ENCODE data around the gene IRS2. TPM values are rescaled to one million over a fixed set of nuclear protein-coding genes. Genes with fewer than 3 reads are reported as not detected.

The IRS2 gene
- total RNA-seq, 1 donor from 2014 or later, result 20.1 TPM

- Histone ChIP-seq H3K9me3 (ENCODE audit: insufficient read depth, low read depth, low read length) (no peaks in the 10 kb centered on the region), H3K27me3 (ENCODE audit: insufficient read depth, low read length) (no peaks in the 10 kb centered on the region), H3K9ac (ENCODE audit: low read length) (no peak overlapping the region), H3K36me3 (ENCODE audit: insufficient read depth, low read length) (no peaks in the 10 kb centered on the region), H3K4me1 (ENCODE audit: insufficient read depth, low read length) (peaks cover 12% of the 10 kb centered on the region), H3K79me2 (ENCODE audit: insufficient read depth, low read length) (no peaks in the 10 kb centered on the region), H4K20me1 (ENCODE audit: insufficient read depth, low read length) (no peaks in the 10 kb centered on the region), H3K4me2 (ENCODE audit: low read length) (peak overlapping the region; percentile 71), H3K4me3 (ENCODE audit: insufficient read depth, low read depth, low read length) (no peak overlapping the region), H3K27ac (ENCODE audit: low read depth, low read length) (no peak overlapping the region), H2AFZ (ENCODE audit: low read depth, low read length) (peak overlapping the region; percentile 10)
- Mint-ChIP-seq H3K27me3 (ENCODE audit: low read depth, unreplicated experiment) (no peaks in the 10 kb centered on the region), H3K4me3 (ENCODE audit: unreplicated experiment) (no peak overlapping the region), H3K9me3 (ENCODE audit: unreplicated experiment) (peaks cover 5% of the 10 kb centered on the region), H3K4me1 (ENCODE audit: low read depth, unreplicated experiment) (peaks cover 12% of the 10 kb centered on the region), H3K36me3 (ENCODE audit: low read depth, unreplicated experiment) (no peaks in the 10 kb centered on the region), H3K27ac (ENCODE audit: unreplicated experiment) (peak overlapping the region; percentile 9)
- no peak for TF ChIP-seq CTCF (IDR thresholded peaks at IDR 0.05; ENCODE audit: insufficient read depth, low read depth, low read length)
- no peak for TF ChIP-seq EZH2 (IDR thresholded peaks at IDR 0.05; ENCODE audit: insufficient read depth, low read length)
- FAIRE-seq (no peak), DNase-seq (ENCODE audit: low read depth) (peak; percentile 71)
Measured at GRCh38 chr13:109743706-109744453, 42.5 kb downstream of the IRS2 start.

DNA sequence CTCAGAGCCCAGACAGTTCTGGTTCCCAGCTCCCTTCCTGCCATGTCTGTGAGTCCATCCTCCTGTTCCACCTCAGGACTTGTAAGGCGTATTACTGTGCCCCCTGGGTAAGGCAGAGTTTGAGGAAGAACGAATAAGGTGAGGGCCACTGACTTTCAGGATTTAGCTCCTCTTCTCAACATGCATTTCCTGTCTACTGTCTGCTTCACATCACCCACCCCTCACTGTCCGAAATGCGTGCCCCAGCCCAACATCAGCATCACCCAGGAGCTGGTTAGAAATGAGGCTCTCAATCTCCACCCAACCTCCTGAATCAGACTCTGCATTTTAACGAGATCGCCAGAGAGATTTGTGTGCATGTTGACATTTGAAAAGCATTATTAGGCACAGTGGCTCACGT, 44.4 kb downstream of the IRS2 start:
- Histone ChIP-seq H3K36me3 (ENCODE audit: insufficient read depth, low read length) (no peaks in the 10 kb centered on the region), H3K79me2 (ENCODE audit: insufficient read depth, low read length) (no peaks in the 10 kb centered on the region), H3K4me3 (ENCODE audit: insufficient read depth, low read depth, low read length) (no peak overlapping the region), H2AFZ (ENCODE audit: low read depth, low read length) (no peak overlapping the region), H3K27me3 (ENCODE audit: insufficient read depth, low read length) (no peaks in the 10 kb centered on the region), H3K4me2 (ENCODE audit: low read length) (no peak overlapping the region), H3K4me1 (ENCODE audit: insufficient read depth, low read length) (peaks cover 18% of the 10 kb centered on the region), H3K27ac (ENCODE audit: low read depth, low read length) (no peak overlapping the region), H4K20me1 (ENCODE audit: insufficient read depth, low read length) (no peaks in the 10 kb centered on the region), H3K9me3 (ENCODE audit: insufficient read depth, low read depth, low read length) (no peaks in the 10 kb centered on the region), H3K9ac (ENCODE audit: low read length) (no peak overlapping the region)
- no peaks in the 10 kb centered on the region for H3K36me3 Mint-ChIP-seq (ENCODE audit: low read depth, unreplicated experiment)
- no peak for FAIRE-seq
- no peaks in the 10 kb centered on the region for H3K27me3 Mint-ChIP-seq (ENCODE audit: low read depth, unreplicated experiment)
- no peak for DNase-seq (ENCODE audit: low read depth)
- peaks cover 7% of the 10 kb centered on the region for H3K9me3 Mint-ChIP-seq (ENCODE audit: unreplicated experiment)
- H3K4me1 Mint-ChIP-seq (ENCODE audit: low read depth, unreplicated experiment), result peaks cover 23% of the 10 kb centered on the region
- no peak for TF ChIP-seq EZH2 (IDR thresholded peaks at IDR 0.05; ENCODE audit: insufficient read depth, low read length)
- no peak for TF ChIP-seq CTCF (IDR thresholded peaks at IDR 0.05; ENCODE audit: insufficient read depth, low read depth, low read length)
- peak overlapping the region; percentile 9 for H3K27ac Mint-ChIP-seq (ENCODE audit: unreplicated experiment)
- H3K4me3 Mint-ChIP-seq (ENCODE audit: unreplicated experiment), result no peak overlapping the region

GRCh38 chr13:109740721-109741120, 45.7 kb downstream of the IRS2 start:
- Mint-ChIP-seq H3K27ac (ENCODE audit: unreplicated experiment) (no peak overlapping the region), H3K36me3 (ENCODE audit: low read depth, unreplicated experiment) (no peaks in the 10 kb centered on the region), H3K4me1 (ENCODE audit: low read depth, unreplicated experiment) (peaks cover 23% of the 10 kb centered on the region), H3K27me3 (ENCODE audit: low read depth, unreplicated experiment) (no peaks in the 10 kb centered on the region), H3K4me3 (ENCODE audit: unreplicated experiment) (no peak overlapping the region), H3K9me3 (ENCODE audit: unreplicated experiment) (peaks cover 7% of the 10 kb centered on the region)
- no peak overlapping the region for H3K4me3 ChIP-seq (ENCODE audit: insufficient read depth, low read depth, low read length)
- no peaks in the 10 kb centered on the region for H3K27me3 ChIP-seq (ENCODE audit: insufficient read depth, low read length)
- TF ChIP-seq CTCF (IDR thresholded peaks at IDR 0.05; ENCODE audit: insufficient read depth, low read depth, low read length) (no peak), EZH2 (IDR thresholded peaks at IDR 0.05; ENCODE audit: insufficient read depth, low read length) (no peak)
- no peaks in the 10 kb centered on the region for H3K9me3 ChIP-seq (ENCODE audit: insufficient read depth, low read depth, low read length)
- H3K4me1 ChIP-seq (ENCODE audit: insufficient read depth, low read length), result peaks cover 18% of the 10 kb centered on the region
- no peaks in the 10 kb centered on the region for H4K20me1 ChIP-seq (ENCODE audit: insufficient read depth, low read length)
- no peak overlapping the region for H3K4me2 ChIP-seq (ENCODE audit: low read length)
- no peaks in the 10 kb centered on the region for H3K79me2 ChIP-seq (ENCODE audit: insufficient read depth, low read length)
- no peak overlapping the region for H2AFZ ChIP-seq (ENCODE audit: low read depth, low read length)
- H3K9ac ChIP-seq (ENCODE audit: low read length), result no peak overlapping the region
- H3K36me3 ChIP-seq (ENCODE audit: insufficient read depth, low read length), result no peaks in the 10 kb centered on the region
- no peak overlapping the region for H3K27ac ChIP-seq (ENCODE audit: low read depth, low read length)
- DNase-seq (ENCODE audit: low read depth) (no peak), FAIRE-seq (no peak)

Data from astrocyte (in vitro differentiated cells and primary cell).